ENCODE results near the gene KLHL34.

- TF ChIP-seq CTCF (IDR thresholded peaks at IDR 0.05; ENCODE audit: low read length) (no peak), EZH2 (optimal IDR thresholded peaks at IDR 0.05; ENCODE audit: low read depth, low read length) (no peak)
These were observed 19.8 kb downstream of the KLHL34 start for GRCh38 chrX:21638311-21638710.

Data from MM.1S (cell line).